T-helper 2 cell treated with Interferon-gamma antibody and Interleukin-4, amounts not matched to agents 5 μg/mL and 100 μg/mL, for 36 hours (primary cell): ENCODE results near the gene CRIM1.

ENCODE experiments used
- DNase-seq: peaks from one replicate; pipeline ENCODE4 v3.0.0; 2021; ENCODE audit warnings: low spot score
- H3K27ac Mint-ChIP-seq: one replicate; pipeline ENCODE4 v1.8.0; 2021; ENCODE audit warnings: mild to moderate bottlenecking, mixed read lengths
- H3K27me3 Mint-ChIP-seq: one replicate; pipeline ENCODE4 v1.8.0; 2021; ENCODE audit warnings: low read depth, mixed read lengths
- H3K36me3 Mint-ChIP-seq: one replicate; pipeline ENCODE4 v1.8.0; 2021; ENCODE audit warnings: low read depth, mixed read lengths
- H3K4me1 Mint-ChIP-seq: one replicate; pipeline ENCODE4 v1.8.0; 2021; ENCODE audit warnings: low read depth, mixed read lengths
- H3K4me3 Mint-ChIP-seq: one replicate; pipeline ENCODE4 v1.8.0; 2022; ENCODE audit warnings: mild to moderate bottlenecking, moderate library complexity, mixed read lengths
- H3K9me3 Mint-ChIP-seq: one replicate; pipeline ENCODE4 v1.8.0; 2021; ENCODE audit warnings: mixed read lengths

The CRIM1 gene

GRCh38 chr2:36567711-36568408 is 212.3 kb downstream of the CRIM1 start:
- peaks cover 4% of the 10 kb centered on the region for H3K4me1 Mint-ChIP-seq
- DNase-seq: no peak
- no peak overlapping the region for H3K27ac Mint-ChIP-seq
- peaks cover 15% of the 10 kb centered on the region for H3K36me3 Mint-ChIP-seq
- no peak overlapping the region for H3K4me3 Mint-ChIP-seq
- no peaks in the 10 kb centered on the region for H3K27me3 Mint-ChIP-seq
- H3K9me3 Mint-ChIP-seq: no peaks in the 10 kb centered on the region

GRCh38 chr2:36568516-36569246 is 213.1 kb downstream of the CRIM1 start:
- no peak for DNase-seq
- H3K36me3 Mint-ChIP-seq: peaks cover 20% of the 10 kb centered on the region

GRCh38 chr2:36569267-36569856 is 213.8 kb downstream of the CRIM1 start:
- Mint-ChIP-seq H3K27me3 (no peaks in the 10 kb centered on the region), H3K4me3 (no peak overlapping the region), H3K36me3 (peaks cover 19% of the 10 kb centered on the region), H3K4me1 (no peaks in the 10 kb centered on the region), H3K9me3 (no peaks in the 10 kb centered on the region), H3K27ac (no peak overlapping the region)
- no peak for DNase-seq

More at GRCh38 chr2:36568516-36569246, 213.1 kb downstream of the CRIM1 start:
- Mint-ChIP-seq H3K4me3 (no peak overlapping the region), H3K9me3 (no peaks in the 10 kb centered on the region), H3K4me1 (peaks cover 2% of the 10 kb centered on the region), H3K27me3 (no peaks in the 10 kb centered on the region), H3K27ac (no peak overlapping the region)

- Mint-ChIP-seq H3K27ac (no peak overlapping the region), H3K27me3 (no peaks in the 10 kb centered on the region), H3K9me3 (no peaks in the 10 kb centered on the region), H3K36me3 (peaks cover 21% of the 10 kb centered on the region), H3K4me3 (no peak overlapping the region), H3K4me1 (peaks cover 1% of the 10 kb centered on the region)
- DNase-seq: no peak
Observed at GRCh38 chr2:36570416-36570815, 214.8 kb downstream of the CRIM1 start.

GRCh38 chr2:36572054-36572718 is 216.6 kb downstream of the CRIM1 start:
- H3K4me3 Mint-ChIP-seq: no peak overlapping the region
- H3K27me3 Mint-ChIP-seq: no peaks in the 10 kb centered on the region
- no peaks in the 10 kb centered on the region for H3K9me3 Mint-ChIP-seq
- H3K4me1 Mint-ChIP-seq: peaks cover 1% of the 10 kb centered on the region
- H3K36me3 Mint-ChIP-seq: peaks cover 23% of the 10 kb centered on the region
- H3K27ac Mint-ChIP-seq: no peak overlapping the region
- DNase-seq: no peak

GRCh38 chr2:36572719-36573059 is 217.1 kb downstream of the CRIM1 start:
- Mint-ChIP-seq H3K27ac (no peak overlapping the region), H3K4me3 (no peak overlapping the region), H3K9me3 (no peaks in the 10 kb centered on the region), H3K27me3 (no peaks in the 10 kb centered on the region), H3K4me1 (peaks cover 1% of the 10 kb centered on the region), H3K36me3 (peaks cover 23% of the 10 kb centered on the region)
- DNase-seq: no peak

- H3K4me1 Mint-ChIP-seq: peaks cover 1% of the 10 kb centered on the region
- H3K27me3 Mint-ChIP-seq: no peaks in the 10 kb centered on the region
- no peaks in the 10 kb centered on the region for H3K9me3 Mint-ChIP-seq
- H3K27ac Mint-ChIP-seq: no peak overlapping the region
- H3K4me3 Mint-ChIP-seq: no peak overlapping the region
- no peak for DNase-seq
- H3K36me3 Mint-ChIP-seq: peaks cover 28% of the 10 kb centered on the region
Observed at GRCh38 chr2:36573165-36573564, 217.6 kb downstream of the CRIM1 start.

GRCh38 chr2:36574560-36574959 is 219.0 kb downstream of the CRIM1 start:
- H3K4me3 Mint-ChIP-seq: no peak overlapping the region
- no peaks in the 10 kb centered on the region for H3K27me3 Mint-ChIP-seq
- no peak for DNase-seq
- peaks cover 7% of the 10 kb centered on the region for H3K4me1 Mint-ChIP-seq
- no peaks in the 10 kb centered on the region for H3K9me3 Mint-ChIP-seq
- H3K27ac Mint-ChIP-seq: no peak overlapping the region
- H3K36me3 Mint-ChIP-seq: peaks cover 40% of the 10 kb centered on the region

GRCh38 chr2:36577884-36578283 is 222.3 kb downstream of the CRIM1 start:
- Mint-ChIP-seq H3K27ac (no peak overlapping the region), H3K9me3 (no peaks in the 10 kb centered on the region), H3K36me3 (peaks cover 62% of the 10 kb centered on the region), H3K27me3 (no peaks in the 10 kb centered on the region), H3K4me1 (peaks cover 7% of the 10 kb centered on the region), H3K4me3 (no peak overlapping the region)
- DNase-seq: no peak

GRCh38 chr2:36578343-36579296 is 223.0 kb downstream of the CRIM1 start:
- no peak for DNase-seq
- no peaks in the 10 kb centered on the region for H3K9me3 Mint-ChIP-seq
- peak overlapping the region; percentile 32 for H3K27ac Mint-ChIP-seq

GRCh38 chr2:36579297-36579664 is 223.7 kb downstream of the CRIM1 start:
- no peak for DNase-seq
- no peaks in the 10 kb centered on the region for H3K27me3 Mint-ChIP-seq
- H3K4me1 Mint-ChIP-seq: peaks cover 7% of the 10 kb centered on the region
- H3K9me3 Mint-ChIP-seq: no peaks in the 10 kb centered on the region
- no peak overlapping the region for H3K27ac Mint-ChIP-seq
- H3K36me3 Mint-ChIP-seq: peaks cover 62% of the 10 kb centered on the region
- no peak overlapping the region for H3K4me3 Mint-ChIP-seq

More at GRCh38 chr2:36578343-36579296, 223.0 kb downstream of the CRIM1 start:
- no peaks in the 10 kb centered on the region for H3K27me3 Mint-ChIP-seq
- peak overlapping the region; percentile 4 for H3K4me3 Mint-ChIP-seq
- peaks cover 7% of the 10 kb centered on the region for H3K4me1 Mint-ChIP-seq
- peaks cover 60% of the 10 kb centered on the region for H3K36me3 Mint-ChIP-seq

GRCh38 chr2:36582538-36582937 is 227.0 kb downstream of the CRIM1 start:
- H3K27me3 Mint-ChIP-seq: no peaks in the 10 kb centered on the region
- H3K36me3 Mint-ChIP-seq: peaks cover 54% of the 10 kb centered on the region
- no peak for DNase-seq
- H3K4me1 Mint-ChIP-seq: peaks cover 6% of the 10 kb centered on the region
- H3K4me3 Mint-ChIP-seq: no peak overlapping the region
- no peak overlapping the region for H3K27ac Mint-ChIP-seq
- no peaks in the 10 kb centered on the region for H3K9me3 Mint-ChIP-seq

GRCh38 chr2:36582951-36583350 is 227.4 kb downstream of the CRIM1 start:
- peaks cover 51% of the 10 kb centered on the region for H3K36me3 Mint-ChIP-seq

More at GRCh38 chr2:36582951-36583350, 227.4 kb downstream of the CRIM1 start:
- peaks cover 6% of the 10 kb centered on the region for H3K4me1 Mint-ChIP-seq
- H3K4me3 Mint-ChIP-seq: no peak overlapping the region
- no peak for DNase-seq
- no peak overlapping the region for H3K27ac Mint-ChIP-seq
- no peaks in the 10 kb centered on the region for H3K9me3 Mint-ChIP-seq
- no peaks in the 10 kb centered on the region for H3K27me3 Mint-ChIP-seq
